ENCODE results near the gene LRRC8A.

DNA sequence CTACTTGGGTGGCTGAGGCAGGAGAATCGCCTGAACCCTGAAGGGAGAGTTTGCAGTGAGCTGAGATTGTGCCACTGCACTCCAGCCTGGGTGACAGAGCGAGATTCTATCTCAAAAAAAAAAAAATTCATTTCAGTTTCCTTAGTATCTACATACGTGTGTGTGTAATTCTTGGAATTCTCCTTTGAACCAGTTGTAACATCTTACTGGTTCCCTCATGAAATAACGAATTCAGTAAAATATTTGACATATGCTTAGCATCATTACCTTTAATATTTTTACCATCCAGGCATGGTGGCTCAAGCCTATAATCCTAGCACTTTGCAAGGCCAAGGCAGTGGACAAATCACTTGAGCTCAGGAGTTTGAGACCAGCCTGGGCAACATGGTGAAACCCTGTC is 47.6 kb downstream of the LRRC8A start:
- TF ChIP-seq POLR2AphosphoS5 (IDR thresholded peaks at IDR 0.05), result no peak
- TF ChIP-seq, protein P1, sequence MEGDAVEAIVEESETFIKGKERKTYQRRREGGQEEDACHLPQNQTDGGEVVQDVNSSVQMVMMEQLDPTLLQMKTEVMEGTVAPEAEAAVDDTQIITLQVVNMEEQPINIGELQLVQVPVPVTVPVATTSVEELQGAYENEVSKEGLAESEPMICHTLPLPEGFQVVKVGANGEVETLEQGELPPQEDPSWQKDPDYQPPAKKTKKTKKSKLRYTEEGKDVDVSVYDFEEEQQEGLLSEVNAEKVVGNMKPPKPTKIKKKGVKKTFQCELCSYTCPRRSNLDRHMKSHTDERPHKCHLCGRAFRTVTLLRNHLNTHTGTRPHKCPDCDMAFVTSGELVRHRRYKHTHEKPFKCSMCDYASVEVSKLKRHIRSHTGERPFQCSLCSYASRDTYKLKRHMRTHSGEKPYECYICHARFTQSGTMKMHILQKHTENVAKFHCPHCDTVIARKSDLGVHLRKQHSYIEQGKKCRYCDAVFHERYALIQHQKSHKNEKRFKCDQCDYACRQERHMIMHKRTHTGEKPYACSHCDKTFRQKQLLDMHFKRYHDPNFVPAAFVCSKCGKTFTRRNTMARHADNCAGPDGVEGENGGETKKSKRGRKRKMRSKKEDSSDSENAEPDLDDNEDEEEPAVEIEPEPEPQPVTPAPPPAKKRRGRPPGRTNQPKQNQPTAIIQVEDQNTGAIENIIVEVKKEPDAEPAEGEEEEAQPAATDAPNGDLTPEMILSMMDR (IDR thresholded peaks at IDR 0.05), result no peak
- no peak for TF ChIP-seq POLR2A (IDR thresholded peaks at IDR 0.05)
- TF ChIP-seq EP300 (IDR thresholded peaks at IDR 0.05), result no peak
